ENCODE results near the gene AIF1.

The AIF1 gene

DNA sequence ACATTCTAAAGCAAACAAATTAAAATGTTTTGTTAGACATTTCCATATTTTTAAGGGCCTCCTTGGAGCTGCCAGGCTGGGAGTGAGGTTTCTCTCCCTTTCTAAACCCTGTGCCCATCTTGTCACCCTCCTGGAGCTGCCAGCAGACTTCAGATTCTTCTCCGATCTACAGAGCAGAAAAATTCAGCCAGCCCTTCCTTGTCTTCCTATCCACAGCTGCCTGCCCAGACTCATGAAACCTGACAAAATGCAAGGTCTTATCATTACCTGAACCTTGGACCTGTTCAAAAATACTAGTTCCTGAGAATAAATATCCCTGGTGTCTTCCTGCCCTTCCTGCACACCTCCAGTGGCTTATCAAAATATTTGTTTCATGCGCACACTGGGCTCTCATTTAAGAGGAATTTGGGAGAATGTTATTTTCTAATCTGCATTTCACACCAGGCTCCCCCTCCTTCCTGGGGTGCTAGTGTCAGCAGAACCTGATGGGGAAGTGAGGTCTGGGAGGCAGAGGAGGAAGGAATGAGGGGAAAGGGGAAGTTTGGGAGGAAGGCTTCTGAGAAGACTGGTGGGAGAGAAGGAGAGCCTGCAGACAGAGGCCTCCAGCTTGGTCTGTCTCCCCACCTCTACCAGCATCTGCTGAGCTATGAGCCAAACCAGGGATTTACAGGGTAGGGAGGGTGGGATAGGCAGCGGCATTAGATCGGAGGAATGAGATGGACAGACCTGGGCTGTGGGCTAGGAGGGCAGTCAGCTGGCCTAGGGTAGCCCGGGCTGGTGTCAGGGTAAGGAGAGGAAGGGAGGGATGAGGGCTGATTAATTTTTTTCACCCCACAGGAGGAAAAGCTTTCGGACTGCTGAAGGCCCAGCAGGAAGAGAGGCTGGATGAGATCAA lies at the start of gene AIF1:
Gene AIF1 (plus strand): TSS at position 551 of the 895 bp plus-strand sequence. CDS start 96 bp downstream, at position 647.
- DNase-seq (ENCODE audit: low read depth in 2 of 2) = no peak

DNA sequence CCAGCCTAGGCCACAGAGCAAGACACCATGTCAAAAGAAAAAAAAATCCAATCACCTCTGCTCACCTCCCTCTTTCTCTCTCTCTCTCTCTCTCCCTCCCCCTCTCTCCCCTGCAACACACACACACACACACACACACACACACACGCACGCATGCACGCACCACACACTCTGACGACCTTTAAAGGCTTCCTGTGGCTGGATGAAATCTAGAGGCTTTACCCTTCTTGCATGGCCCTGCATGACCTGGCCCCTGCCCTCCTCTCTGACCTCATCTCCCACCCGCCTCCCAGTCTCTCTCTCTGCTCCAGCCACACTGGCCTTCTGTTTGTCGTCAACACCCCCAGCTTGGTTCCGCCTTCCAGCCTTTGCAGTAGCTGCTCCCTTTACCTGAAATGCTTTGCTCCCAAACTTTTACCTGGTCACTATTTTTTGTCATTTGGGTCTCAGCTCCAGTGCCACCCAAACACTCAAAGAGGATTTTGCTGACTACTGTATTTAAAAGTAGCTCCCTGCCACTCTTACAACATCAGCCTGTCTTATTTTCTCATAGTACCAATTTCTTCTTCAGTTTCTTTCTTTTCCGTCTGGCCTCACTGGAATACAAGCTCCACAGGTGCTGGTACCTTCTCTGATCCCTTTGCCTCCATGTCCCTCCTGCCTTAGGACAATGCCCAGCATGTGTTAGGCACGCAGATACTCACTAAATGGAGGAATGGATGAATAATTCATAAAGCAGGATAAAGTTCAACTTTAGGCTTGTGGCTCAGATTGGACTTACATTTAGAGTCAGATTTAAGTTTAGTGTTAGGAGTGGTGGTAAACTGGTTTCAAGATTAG lies 47.3 kb upstream of the AIF1 start:
- no peak for DNase-seq (ENCODE audit: low read depth in 2 of 2)

DNA sequence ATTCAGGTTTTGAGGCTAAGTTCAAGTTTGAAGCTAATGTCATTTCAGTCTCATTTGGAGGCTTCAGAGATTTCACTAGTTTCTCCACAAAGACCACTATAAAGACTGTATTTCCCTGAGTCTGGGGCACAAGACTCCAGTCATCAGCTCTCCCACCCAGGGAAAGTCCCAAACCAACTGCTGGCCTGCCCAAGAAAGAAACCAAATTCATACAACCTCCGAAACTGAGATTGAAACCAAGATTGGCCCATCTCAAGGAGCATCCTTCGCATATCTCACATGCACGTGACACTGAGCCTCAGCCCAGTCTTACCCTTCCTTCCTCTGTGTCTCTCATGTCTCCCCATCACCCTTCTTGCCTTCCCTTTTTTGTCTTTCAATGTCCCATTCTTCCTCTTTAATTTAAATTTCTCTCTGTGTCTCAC lies 46.5 kb upstream of the AIF1 start:
- DNase-seq (ENCODE audit: low read depth in 2 of 2) = no peak

DNA sequence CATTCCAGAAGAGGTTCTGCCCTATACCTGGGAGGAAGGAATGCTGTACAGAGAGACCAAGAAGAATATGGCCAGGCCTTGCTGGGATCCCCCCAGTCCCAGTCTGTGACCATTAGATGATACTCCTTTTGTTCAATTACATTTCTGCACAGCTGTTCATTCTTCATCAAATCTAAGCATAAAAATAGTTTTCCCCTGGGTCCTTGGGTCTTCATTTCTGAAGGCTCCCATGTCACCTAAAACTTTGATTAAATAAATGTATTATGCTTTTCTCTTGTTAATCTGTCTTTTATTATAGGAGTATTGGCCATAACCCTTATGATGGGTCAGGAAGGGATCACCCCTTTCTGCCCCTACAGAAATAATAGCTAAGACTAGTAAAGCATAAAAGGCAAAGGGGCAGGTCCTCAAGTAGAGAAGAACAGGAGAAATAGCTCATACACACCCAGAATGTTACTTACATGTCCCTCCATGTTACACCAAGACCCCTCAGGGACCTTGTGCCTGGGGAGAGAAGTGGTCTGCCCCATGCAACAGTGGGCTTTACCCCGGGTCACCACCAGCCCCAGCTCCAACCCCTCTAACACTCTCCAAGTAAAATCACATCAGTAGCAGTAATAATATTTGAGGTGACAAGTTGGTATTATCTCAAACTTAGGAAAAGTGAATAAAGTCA lies 45.0 kb upstream of the AIF1 start:
- no peak for DNase-seq (ENCODE audit: low read depth in 2 of 2)

DNA sequence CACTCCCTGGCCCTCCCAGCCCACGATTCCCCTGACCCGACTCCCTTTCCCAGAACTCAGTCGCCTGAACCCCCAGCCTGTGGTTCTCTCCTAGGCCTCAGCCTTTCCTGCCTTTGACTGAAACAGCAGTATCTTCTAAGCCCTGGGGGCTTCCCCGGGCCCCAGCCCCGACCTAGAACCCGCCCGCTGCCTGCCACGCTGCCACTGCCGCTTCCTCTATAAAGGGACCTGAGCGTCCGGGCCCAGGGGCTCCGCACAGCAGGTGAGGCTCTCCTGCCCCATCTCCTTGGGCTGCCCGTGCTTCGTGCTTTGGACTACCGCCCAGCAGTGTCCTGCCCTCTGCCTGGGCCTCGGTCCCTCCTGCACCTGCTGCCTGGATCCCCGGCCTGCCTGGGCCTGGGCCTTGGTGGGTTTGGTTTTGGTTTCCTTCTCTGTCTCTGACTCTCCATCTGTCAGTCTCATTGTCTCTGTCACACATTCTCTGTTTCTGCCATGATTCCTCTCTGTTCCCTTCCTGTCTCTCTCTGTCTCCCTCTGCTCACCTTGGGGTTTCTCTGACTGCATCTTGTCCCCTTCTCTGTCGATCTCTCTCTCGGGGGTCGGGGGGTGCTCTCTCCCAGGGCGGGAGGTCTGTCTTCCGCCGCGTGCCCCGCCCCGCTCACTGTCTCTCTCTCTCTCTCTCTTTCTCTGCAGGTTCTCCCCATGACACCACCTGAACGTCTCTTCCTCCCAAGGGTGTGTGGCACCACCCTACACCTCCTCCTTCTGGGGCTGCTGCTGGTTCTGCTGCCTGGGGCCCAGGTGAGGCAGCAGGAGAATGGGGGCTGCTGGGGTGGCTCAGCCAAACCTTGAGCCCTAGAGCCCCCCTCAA lies 42.8 kb upstream of the AIF1 start, which contains the start of gene LTA:
Gene LTA (plus strand): TSS at position 249 of the 871 bp plus-strand sequence. CDS start 454 bp downstream, at position 703.
- DNase-seq (ENCODE audit: low read depth in 2 of 2) = peak; percentile 72 to 78

DNA sequence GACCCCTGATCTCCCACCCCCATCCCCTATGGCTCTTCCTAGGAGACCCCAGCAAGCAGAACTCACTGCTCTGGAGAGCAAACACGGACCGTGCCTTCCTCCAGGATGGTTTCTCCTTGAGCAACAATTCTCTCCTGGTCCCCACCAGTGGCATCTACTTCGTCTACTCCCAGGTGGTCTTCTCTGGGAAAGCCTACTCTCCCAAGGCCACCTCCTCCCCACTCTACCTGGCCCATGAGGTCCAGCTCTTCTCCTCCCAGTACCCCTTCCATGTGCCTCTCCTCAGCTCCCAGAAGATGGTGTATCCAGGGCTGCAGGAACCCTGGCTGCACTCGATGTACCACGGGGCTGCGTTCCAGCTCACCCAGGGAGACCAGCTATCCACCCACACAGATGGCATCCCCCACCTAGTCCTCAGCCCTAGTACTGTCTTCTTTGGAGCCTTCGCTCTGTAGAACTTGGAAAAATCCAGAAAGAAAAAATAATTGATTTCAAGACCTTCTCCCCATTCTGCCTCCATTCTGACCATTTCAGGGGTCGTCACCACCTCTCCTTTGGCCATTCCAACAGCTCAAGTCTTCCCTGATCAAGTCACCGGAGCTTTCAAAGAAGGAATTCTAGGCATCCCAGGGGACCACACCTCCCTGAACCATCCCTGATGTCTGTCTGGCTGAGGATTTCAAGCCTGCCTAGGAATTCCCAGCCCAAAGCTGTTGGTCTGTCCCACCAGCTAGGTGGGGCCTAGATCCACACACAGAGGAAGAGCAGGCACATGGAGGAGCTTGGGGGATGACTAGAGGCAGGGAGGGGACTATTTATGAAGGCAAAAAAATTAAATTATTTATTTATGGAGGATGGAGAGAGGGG lies 41.6 kb upstream of the AIF1 start:
- no peak for DNase-seq (ENCODE audit: low read depth in 2 of 2)

DNA sequence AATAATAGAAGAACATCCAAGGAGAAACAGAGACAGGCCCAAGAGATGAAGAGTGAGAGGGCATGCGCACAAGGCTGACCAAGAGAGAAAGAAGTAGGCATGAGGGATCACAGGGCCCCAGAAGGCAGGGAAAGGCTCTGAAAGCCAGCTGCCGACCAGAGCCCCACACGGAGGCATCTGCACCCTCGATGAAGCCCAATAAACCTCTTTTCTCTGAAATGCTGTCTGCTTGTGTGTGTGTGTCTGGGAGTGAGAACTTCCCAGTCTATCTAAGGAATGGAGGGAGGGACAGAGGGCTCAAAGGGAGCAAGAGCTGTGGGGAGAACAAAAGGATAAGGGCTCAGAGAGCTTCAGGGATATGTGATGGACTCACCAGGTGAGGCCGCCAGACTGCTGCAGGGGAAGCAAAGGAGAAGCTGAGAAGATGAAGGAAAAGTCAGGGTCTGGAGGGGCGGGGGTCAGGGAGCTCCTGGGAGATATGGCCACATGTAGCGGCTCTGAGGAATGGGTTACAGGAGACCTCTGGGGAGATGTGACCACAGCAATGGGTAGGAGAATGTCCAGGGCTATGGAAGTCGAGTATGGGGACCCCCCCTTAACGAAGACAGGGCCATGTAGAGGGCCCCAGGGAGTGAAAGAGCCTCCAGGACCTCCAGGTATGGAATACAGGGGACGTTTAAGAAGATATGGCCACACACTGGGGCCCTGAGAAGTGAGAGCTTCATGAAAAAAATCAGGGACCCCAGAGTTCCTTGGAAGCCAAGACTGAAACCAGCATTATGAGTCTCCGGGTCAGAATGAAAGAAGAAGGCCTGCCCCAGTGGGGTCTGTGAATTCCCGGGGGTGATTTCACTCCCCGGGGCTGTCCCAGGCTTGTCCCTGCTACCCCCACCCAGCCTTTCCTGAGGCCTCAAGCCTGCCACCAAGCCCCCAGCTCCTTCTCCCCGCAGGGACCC lies 40.6 kb upstream of the AIF1 start:
- no peak for DNase-seq (ENCODE audit: low read depth in 2 of 2)

DNA sequence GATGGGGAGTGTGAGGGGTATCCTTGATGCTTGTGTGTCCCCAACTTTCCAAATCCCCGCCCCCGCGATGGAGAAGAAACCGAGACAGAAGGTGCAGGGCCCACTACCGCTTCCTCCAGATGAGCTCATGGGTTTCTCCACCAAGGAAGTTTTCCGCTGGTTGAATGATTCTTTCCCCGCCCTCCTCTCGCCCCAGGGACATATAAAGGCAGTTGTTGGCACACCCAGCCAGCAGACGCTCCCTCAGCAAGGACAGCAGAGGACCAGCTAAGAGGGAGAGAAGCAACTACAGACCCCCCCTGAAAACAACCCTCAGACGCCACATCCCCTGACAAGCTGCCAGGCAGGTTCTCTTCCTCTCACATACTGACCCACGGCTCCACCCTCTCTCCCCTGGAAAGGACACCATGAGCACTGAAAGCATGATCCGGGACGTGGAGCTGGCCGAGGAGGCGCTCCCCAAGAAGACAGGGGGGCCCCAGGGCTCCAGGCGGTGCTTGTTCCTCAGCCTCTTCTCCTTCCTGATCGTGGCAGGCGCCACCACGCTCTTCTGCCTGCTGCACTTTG lies 39.6 kb upstream of the AIF1 start, which contains the start of gene TNF:
Gene TNF (plus strand): TSS at position 231 of the 567 bp plus-strand sequence. CDS start 177 bp downstream, at position 408.
- DNase-seq (ENCODE audit: low read depth in 2 of 2) = peak in 1 of 2 donors; percentile 79

DNA sequence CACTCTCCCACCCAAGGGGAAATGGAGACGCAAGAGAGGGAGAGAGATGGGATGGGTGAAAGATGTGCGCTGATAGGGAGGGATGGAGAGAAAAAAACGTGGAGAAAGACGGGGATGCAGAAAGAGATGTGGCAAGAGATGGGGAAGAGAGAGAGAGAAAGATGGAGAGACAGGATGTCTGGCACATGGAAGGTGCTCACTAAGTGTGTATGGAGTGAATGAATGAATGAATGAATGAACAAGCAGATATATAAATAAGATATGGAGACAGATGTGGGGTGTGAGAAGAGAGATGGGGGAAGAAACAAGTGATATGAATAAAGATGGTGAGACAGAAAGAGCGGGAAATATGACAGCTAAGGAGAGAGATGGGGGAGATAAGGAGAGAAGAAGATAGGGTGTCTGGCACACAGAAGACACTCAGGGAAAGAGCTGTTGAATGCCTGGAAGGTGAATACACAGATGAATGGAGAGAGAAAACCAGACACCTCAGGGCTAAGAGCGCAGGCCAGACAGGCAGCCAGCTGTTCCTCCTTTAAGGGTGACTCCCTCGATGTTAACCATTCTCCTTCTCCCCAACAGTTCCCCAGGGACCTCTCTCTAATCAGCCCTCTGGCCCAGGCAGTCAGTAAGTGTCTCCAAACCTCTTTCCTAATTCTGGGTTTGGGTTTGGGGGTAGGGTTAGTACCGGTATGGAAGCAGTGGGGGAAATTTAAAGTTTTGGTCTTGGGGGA lies 38.9 kb upstream of the AIF1 start:
- no peak for DNase-seq (ENCODE audit: low read depth in 2 of 2)

DNA sequence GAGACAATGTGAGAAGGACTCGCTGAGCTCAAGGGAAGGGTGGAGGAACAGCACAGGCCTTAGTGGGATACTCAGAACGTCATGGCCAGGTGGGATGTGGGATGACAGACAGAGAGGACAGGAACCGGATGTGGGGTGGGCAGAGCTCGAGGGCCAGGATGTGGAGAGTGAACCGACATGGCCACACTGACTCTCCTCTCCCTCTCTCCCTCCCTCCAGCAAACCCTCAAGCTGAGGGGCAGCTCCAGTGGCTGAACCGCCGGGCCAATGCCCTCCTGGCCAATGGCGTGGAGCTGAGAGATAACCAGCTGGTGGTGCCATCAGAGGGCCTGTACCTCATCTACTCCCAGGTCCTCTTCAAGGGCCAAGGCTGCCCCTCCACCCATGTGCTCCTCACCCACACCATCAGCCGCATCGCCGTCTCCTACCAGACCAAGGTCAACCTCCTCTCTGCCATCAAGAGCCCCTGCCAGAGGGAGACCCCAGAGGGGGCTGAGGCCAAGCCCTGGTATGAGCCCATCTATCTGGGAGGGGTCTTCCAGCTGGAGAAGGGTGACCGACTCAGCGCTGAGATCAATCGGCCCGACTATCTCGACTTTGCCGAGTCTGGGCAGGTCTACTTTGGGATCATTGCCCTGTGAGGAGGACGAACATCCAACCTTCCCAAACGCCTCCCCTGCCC lies 38.0 kb upstream of the AIF1 start:
- no peak for DNase-seq (ENCODE audit: low read depth in 2 of 2)

DNA sequence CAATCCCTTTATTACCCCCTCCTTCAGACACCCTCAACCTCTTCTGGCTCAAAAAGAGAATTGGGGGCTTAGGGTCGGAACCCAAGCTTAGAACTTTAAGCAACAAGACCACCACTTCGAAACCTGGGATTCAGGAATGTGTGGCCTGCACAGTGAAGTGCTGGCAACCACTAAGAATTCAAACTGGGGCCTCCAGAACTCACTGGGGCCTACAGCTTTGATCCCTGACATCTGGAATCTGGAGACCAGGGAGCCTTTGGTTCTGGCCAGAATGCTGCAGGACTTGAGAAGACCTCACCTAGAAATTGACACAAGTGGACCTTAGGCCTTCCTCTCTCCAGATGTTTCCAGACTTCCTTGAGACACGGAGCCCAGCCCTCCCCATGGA lies 37.5 kb upstream of the AIF1 start:
- no peak for DNase-seq (ENCODE audit: low read depth in 2 of 2)

DNA sequence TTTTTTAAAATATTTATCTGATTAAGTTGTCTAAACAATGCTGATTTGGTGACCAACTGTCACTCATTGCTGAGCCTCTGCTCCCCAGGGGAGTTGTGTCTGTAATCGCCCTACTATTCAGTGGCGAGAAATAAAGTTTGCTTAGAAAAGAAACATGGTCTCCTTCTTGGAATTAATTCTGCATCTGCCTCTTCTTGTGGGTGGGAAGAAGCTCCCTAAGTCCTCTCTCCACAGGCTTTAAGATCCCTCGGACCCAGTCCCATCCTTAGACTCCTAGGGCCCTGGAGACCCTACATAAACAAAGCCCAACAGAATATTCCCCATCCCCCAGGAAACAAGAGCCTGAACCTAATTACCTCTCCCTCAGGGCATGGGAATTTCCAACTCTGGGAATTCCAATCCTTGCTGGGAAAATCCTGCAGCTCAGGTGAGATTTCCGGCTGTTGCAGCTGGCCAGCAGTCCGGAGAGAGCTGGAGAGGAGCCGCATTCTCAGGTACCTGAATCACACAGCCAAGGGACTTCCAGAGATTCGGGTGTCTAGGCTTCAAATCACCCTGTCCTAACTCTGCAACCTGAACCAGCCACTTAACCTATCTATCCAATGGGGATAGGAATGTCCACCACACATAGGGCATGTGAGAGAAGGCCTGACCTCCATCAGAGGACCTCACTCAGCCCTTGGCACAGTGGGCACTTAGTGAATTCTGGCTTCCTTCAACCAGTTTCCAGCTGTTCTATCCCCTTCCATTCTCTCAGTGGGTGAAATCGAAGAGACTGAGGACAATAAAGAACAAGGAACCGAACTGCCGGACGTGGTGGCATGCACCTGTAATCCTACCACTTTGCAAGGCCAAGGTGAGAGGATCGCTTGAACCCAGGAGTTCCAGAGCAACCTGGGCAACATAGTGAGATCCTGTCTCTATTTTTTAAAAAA lies 36.6 kb upstream of the AIF1 start:
- no peak for DNase-seq (ENCODE audit: low read depth in 2 of 2)

DNA sequence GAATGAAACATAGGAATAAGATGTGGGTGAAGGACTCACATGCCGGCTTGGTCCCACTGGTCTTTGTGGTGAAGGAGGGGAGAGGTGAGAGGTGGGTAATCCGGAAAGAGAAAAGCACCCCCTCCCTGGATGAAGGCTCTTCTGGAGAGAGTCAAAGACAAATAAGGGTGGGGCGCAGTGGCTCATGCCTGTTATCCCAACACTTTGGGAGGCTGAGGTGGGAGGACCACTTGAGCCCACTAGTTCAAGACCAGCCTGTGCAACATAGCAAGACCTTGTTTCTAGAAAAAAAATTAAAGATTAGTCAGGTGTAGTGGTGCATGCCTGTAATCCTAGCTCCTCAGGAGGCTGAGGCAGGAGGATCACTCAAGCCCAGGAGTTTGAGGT lies 35.9 kb upstream of the AIF1 start:
- DNase-seq (ENCODE audit: low read depth in 2 of 2) = no peak

DNA sequence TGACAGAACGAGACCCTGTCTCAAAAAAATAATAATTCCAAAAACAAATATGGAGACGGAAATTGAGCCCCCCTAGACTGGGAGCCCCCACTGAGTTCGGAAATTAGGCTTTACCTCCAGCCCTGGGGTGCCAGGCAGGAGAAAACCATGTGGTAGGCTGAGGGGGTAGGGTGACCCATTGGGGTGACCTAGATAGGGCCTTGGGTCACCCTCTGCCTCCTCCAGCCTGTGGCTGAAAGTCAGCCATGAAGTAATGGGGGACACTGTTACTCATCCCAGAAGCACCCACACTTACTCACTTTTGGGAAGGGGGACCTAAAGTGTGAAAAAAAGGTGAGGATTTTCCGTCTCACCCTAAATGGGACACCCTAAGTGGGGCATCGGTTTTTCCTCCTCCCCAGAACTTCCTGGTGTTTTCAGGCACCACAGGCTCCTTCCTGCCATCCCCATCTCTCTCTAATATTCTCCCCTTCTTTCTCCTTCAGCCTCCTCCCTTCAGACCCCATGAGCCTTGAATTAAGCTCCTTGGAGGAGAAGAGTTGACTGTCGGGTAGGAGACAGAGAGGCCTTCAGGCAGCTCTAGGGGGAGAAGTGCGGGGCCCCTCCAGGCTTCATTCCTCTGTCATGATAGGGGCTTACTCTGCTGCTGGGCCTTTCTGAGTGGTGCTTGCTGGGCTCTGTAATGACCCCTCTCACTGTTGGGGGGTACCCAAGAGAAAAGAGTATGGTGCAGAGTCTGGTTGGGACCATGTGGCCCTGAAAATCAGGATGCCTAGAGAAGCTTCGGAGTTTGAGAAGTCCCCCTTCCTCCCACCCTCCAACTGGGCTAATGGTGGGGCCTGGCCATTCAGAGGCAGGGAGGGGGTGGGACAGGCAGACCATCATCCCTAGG lies 35.2 kb upstream of the AIF1 start:
- DNase-seq (ENCODE audit: low read depth in 2 of 2) = no peak

DNA sequence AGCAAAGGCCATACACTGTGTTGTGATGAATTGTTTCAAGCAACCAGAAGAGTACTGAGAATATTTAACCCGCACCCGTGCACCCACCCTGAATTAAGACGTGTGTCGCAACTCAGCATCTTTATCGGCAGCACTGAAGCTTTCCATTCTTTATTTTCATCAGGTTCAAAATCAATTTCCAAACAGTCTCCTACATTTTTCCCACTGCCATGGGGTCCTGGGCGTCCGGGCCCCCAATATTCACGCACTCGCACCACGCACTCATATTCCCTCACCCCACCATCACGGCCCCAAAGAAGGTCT lies 34.6 kb upstream of the AIF1 start:
- DNase-seq (ENCODE audit: low read depth in 2 of 2) = no peak

Data from stimulated activated CD8-positive, alpha-beta memory T cell treated with anti-CD3 and anti-CD28 coated beads, Interleukin-2, amount 100 ng/mL, for 48 hours (primary cell).